Activated T-cell treated with anti-CD3 and anti-CD28 coated beads for 1 hour (primary cell): Measurements from ENCODE around the gene DPY19L3.
"Not testable (repeated sequence)": the region's sequence is repeated elsewhere in the genome, so short reads cannot be mapped to it uniquely, and the experiment has no call there.

Experiments used
- DNase-seq: peaks from one replicate; pipeline ENCODE4 v3.0.0-alpha.2; 2020; ENCODE audit warnings: low read depth

DPY19L3 gene

DNA sequence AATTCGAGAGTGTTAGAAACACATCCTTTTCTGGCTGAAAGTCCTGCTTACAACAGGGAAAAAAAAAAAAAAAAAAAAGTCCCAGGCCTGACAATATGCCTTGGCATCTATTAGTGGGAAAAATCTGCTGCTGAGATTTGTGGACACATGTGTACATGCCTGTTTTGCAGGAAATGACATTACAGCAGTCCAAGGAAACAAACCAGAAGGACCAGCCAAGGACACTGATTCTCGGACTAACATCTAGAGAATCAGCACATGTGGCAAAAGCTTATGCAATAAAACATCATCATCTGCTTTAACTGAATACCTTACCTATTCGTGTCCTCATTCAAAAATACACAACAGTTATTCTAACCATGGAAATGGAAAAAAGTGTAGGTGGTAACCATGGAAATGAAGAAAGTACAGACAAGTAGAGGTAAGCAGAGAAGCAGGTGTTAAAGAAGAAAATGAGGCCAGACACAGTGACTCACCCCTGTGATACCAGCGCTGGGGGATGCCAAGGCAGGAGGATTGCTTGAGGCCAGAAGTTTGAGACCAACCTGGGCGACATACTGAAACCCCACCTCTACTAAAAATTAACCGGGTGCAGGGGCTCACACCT lies 9.4 kb upstream of the DPY19L3 start:
- DNase-seq, result no peak

DNA sequence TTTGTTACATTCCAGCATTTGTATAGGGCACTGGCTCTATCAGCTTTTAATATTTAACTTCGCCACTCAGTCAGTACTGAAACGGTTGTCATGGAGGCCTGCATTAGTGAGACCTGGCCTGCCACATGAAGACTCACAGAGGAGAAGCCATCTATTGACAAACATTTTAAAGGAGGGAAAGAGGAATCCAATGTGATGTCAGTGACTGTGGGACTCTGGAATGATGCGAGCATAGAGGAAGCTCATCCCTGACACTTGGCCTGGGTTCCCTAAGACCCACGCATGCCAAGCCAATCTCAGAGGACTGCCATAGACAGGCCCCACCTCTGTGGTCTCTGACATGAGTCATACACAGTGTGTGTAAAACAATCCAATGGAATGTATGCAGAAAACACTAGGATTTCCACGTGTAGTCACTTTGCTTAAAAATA lies 7.9 kb upstream of the DPY19L3 start:
- no peak for DNase-seq

DNA sequence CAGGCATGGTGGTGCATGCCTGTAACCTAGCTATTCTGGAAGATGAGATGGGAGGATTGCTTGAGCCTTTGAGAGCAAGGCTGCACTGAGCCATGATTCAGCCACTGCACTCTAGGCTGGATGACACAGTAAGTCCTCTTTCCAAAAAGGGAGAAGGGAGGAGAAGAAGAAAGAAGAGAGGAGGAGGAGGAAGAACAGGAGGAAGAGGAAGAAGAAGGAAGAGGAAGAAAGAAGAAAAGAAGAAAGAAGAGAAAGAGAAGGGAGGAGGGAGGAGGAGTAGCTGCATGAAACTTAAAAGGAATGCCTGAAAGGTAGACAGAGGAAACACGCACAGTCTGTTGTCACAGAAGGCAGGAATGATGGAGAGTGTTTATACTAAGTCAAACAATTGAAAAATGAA lies 3.6 kb upstream of the DPY19L3 start:
- no peak for DNase-seq

DNA sequence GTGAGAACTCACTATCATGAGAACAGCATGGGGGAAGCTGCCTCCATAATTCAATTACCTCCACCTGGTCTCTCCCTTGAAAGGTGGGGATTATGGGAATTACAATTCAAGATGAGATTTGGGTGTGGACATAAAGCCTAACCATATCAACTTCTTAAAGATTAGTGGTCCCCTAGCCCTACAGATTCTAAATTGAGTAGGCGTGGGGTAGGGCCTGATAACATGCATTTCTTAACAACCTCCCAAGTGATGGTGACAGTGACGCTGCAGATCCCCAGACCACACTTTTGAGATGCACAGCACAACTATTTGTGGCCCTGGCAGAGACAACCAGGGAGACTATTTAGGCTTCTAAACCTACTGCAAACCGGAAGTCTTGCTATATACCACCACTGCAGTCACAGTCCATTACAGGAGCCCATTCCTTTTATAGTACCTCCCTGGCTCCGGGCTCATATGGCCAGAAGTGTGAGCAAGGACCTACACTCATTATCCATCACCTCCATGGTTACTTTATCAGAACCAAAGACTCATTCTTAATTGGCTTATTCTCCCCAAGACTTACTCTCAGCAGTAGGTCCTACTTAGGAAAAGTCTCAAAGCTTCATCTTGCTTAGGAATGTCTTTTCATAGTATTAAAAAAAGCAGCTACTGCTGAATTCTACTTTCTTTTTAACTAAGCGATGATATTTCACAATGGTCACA lies 2.1 kb upstream of the DPY19L3 start:
- no peak for DNase-seq

DNA sequence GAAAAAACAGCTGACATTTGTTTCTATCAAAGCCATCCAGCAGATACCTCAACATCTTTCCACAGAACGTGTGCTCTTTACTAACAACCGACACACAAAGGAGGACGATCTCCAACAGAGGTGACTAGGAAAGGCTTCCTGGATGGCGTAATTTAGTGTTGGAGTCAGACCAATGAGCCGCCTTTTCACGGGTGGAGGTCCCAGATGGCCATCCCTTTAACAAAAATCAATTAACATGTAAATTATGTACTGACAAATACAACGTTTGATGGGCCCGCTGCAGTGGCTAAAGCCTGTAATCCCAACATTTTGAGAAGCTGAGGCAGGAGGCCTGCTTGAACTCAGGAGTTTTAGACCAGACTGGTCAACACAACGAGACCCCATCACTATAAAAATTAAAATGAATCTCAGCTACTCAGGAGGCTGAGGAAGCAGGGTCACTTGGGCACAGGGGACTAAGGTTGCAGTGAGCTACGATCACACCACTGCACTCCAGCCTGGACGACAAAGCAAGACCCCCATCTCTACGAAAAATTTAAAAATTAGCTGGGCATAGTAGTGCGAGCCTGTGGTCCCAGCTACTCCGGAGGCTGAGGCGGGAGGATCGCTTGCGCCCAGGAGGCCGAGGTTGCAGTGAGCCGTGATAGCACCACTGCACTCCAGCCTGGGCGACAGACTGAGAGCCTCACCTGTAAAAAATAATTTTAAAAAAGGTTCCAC lies 1.2 kb upstream of the DPY19L3 start:
- no peak for DNase-seq

DNA sequence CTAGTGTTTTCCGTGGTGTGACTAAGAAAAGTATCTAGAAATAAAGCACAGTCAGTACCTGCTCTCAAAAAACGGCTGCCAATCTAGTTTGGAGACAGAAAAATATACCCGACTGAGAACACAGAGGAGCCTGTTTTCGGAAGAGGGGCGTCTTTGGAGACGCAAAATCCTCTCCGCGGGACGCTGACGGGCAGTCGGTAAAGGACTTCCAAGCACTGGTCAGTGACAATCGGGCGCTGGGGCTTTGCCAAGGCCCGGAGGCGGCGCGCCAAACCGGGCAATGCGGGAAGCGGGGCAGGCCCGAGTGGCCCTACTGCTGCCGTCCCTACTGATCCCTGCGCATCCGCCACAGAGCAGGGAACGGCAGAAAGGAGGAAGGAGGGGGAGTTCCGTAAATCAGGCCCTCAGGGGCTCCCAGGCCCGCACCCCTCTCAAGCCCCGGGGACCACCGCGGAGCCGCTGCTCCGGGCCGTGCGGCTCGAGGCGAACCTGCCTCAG lies 588 bp upstream of the DPY19L3 start:
- peak; percentile 14 for DNase-seq

DNA sequence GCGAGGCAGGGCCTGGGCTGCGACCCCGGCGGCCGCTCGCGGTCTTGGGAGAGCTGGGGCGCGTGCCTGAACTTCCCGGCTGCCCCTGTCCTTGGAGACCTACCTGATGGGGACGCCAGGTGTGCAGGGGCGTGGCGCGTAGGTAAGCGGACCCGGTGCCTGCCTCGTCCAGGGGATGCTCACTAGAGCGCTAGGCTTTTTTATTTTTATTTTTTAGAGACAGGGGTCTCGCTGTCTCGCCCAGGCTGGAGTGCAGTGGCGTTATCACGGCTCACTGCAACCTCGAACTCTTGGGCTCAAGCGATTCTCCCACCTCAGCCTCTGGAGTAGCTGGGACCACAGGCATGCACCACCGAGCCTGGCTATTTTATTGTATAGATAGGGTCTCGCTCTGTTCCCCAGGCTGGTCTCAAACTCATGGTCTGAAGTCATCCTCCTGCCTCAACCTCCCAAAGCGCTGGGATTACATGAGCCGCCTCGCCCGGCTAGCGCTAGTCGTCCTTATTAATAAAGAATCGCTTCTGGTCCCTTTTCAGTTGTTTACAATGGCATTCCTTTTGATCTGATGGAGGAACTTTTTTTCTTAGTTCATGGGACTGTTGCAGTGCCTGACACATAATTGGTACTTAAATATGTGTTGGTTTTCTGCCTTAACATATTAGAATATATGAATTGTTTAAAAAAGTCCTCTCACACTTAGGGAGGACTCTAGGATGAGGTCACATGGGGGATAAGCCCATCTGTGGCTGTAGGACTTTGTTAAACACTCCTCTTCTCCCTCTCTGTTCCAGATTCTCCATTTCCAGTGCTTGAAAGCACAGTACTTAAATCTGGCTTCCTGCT lies 812 bp downstream of the DPY19L3 start:
- DNase-seq, result no peak

DNA sequence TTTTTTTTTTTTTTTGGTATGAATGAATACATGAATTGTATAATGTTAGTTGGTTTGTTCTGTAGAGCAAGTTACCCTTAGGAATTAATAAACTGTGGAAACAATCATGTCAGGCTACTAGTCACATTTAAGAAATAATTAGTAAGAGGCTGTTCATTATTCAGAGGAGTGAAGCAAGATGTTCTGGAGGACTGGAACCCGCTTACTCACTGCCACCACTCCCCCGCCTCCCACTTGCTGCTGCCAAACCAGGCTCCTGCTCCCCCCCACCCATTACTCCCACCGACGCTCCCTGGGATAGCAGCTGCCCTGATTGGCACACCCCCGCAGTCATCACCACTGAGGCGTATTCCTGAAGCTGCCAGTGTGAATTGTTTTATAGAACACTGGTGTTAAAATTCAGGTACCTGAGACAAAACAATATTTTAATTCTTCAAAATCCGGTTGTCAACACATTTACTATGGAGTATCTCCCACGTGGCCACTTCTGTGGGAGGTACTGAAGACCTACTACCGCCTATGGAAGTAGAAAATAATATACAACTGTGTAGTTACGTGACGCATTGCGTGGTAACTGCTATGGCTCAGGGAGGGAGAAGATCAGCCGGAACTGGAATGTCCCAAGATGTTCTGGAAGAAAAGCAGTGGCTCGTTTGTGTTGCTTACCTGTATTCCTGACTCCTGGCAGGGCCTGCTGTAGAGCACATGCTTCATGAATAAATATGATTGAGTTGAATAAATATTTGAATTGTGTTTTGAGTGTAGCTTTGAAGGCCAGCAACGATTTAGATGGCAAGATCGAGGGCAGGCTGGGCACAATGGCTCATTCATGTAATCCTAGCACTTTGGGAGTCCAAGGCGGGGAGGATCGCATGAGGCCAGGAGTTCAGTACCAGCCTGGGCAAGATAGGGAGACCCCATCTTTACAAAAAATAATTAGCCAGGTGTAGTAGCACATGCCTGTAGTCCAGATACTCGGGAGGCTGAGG lies 1.7 kb downstream of the DPY19L3 start:
- DNase-seq, result no peak

DNA sequence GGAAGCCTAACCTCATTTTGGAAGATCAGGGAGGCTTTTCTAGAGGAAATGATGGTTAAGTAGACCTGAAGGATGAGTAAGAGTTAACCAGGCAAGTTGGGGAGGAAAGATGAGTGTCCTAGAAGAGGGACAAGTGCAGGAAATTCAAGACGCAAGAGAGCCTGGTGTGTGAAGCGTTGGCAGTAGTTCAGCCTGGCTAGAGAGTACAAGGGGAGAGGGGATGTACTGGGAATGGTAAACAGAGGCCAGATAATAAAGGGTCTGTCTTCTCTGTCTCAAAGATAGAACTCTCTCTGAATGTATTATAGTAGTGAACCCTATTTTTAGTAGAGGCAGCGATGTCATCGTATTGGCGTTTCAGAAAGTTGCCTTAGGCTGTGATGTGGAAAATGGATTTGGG lies 9.7 kb downstream of the DPY19L3 start:
- no peak for DNase-seq

DNA sequence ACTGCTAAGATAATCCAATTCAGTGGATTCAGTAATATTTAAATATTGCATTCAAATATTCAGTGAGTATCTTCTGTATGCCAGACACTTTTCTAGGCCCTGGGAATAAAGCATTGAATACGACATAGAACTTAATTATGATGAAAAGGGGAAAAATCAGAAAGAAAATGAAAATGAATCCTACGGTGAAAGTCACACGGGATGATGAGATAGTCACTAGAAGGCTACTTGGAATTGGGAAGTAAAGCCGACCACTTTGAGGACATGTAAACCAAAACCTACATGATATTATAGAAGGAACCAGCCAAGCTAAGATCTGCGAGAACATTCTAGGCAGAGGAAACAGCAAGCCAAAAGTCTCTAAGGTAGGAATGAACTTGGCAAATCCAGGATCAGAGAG lies 10.1 kb downstream of the DPY19L3 start:
- no peak for DNase-seq

DNA sequence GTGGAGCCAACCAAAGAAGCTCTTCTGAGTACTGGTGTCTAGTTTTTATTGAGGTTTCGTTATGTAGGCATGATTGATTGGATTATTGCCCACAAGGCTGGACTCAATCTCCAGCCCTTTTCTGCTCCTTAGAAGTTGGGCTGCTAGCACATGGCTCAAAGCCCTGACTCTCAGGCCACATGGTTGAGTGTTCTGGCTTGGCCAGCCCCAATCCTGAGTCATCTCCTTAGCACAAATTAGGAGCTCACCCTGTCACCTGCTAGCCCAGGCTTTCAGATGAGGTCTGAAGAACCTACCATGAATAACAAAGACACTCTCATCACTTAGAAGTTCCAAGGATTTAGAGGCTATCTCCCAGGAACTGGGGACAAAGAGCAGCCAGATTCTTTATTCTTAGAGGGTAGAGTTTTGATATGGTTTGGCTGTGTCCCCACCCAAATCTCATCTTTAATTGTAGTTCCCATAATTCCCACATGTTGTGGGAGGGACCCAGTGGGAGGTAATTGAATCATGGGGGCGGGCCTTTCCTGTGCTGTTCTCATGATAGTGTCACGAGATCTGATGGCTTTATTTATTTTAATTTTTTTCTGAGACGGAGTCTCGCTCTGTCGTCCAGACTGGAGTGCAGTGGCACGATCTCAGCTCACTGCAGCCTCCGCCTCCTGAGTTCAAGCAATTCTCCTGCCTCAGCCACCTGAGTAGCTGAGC lies 11.3 kb downstream of the DPY19L3 start:
- no peak for DNase-seq

DNA sequence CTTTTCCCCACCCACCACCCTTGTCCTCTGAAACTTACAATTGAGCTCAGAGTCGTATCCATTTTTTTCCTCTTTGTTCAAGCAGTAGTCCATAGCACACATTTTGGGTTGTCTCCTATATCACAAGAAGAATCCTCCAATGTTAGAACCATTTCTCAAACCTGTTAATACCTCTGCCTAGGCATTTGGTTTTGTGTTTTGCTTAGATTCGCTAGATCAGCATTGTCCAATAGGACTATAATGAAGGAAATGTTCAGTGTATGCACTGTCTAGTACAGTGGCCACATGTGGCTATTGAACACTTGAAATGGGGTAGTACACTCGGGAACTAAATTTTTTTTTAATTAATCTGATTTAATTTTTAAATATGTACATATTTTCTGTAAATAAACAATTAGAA lies 12.6 kb downstream of the DPY19L3 start:
- DNase-seq, result no peak

DNA sequence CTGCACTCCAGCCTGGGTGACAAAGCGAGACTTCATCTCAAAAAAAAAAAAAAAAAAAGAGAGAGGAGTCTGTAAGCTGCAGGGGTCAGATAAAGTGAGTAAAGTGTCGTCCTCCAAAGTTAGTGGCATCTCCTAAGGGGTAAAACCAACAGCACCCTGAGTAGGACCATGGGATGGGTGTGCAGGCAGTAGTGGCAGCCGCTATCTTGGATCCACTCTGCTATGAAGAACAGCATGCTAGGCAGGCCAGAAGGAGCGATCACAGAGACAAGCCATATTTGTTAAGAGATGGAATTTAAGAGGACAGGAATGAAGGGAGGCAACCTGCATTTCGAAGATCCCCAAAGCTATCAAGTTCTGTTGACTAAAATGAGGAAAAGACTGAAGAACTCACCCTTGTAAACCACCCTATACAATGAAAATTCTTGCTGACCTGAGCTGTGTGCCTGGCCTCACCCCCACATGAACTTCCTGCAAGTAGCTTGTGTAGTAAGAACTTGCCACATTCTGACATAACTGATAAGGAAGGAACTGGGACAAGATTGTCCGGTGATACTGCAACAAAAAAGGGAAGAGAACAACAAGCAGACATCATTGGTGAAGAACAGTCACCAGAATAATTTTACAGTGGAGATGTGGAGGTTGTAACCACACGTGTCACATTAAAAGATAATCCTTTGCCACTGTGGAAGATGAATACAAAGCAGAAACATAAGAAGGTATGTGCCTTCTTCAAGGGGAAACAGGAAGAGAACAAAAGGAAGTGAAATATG lies 16.2 kb downstream of the DPY19L3 start:
- DNase-seq, result no peak

DNA sequence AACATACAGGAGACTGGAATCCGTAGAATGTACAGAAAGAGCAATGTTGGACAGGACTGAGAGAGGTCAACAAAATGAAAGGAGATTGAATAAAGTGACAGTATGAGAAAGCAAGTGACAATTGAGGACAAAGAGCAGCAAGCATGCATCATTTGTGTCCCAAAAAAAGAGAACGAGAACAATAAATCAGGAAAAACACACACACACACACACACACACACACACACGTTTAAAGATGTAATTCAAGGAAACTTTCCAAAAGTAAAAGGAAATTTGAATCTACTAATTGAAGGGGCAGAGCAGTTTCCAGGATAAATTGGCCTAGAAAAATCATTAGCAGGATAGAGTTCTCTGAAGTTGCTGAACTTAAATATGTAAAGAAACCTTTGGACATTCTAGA lies 16.9 kb downstream of the DPY19L3 start:
- DNase-seq, result no peak

DNA sequence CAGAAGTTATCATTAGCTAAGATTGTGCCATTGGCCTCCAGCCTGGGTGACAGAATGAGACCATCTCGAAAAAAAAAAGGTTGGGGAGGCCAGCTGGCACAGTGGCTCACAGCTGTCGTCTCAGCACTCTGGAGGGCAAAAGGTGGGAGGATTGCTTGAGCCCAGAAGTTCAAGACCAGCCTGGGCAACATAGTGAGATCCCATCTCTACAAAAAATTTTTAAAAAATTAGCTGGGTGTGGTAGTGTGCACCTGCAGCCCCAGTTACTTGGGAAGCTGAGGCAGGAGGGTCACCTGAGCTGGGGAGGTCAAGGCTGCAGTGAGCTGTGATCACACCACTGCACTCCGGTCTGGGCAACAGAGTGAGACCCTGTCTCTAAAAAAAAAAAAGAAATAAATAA lies 18.4 kb downstream of the DPY19L3 start:
- not testable (repeated sequence) for DNase-seq

DNA sequence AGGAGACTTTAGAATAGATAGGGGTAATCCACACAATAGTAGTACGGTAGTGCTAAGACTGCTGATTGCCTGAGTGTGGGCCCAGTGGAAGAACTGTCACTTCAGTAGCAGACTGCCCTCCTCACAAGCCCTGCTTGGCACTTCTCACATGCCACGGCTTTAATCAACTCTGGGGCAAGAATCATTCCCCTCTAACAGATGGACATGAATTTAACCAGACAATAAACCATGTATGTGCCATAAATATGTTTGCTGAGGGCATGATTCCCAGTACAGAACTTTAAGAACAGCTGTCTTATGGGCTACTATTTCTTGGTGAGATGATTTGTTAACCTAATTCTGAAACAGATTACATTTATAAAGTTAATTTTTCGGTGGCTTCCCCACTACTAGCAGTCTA lies 22.0 kb downstream of the DPY19L3 start:
- DNase-seq, result no peak

DNA sequence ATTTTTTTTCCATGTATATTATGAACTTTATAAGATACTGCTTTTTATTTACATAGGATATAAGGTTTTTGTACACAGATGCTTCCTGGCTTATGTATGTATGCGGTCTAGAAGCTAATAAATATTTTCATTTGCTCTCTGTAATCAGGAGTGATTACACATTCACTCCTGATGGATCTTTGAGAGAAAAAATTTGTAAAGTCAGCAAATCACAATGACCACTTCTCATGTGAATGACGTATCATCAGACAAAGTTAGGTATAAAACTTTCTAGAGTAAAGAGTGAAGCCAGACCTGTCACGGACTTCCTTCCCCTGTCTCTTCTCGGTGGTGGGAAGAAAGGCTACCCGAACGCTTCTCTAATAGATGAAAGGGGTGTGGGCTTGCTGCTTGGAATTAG lies 31.1 kb downstream of the DPY19L3 start:
- no peak for DNase-seq

DNA sequence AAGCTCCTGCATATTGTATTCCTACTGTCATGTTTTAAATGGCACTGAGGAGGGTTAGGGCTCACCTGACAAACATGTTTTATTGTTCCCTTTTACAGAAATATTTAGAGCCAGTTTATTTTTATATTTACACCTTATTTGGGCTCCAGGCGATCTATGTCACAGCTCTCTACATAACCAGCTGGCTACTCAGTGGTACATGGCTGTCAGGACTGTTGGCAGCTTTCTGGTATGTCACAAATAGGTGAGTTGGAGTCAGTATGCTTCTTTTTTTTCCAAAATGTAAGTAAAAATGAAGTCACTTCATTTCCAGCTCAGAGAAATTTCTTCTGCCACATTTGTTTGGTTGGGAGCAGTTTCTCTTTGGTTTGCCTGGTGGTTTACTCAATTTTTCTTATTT lies 31.5 kb downstream of the DPY19L3 start:
- no peak for DNase-seq

DNA sequence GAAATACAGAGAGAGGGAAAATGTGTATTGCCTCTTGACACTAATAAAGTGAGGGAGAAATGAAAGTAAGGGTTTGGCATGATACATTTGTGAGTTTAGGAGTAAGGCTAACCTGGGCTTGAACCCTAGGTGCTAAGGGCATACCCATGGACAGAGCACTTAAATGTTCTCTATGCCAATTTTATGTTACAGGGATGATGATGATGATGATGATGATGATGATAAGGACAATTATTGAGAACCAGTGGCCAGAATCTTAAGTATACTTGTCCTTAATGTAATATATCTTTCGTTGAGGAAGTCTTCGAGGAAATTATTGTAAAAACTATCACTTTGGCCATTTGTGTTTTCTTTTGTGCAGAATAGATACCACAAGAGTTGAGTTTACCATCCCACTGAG lies 33.2 kb downstream of the DPY19L3 start:
- no peak for DNase-seq

DNA sequence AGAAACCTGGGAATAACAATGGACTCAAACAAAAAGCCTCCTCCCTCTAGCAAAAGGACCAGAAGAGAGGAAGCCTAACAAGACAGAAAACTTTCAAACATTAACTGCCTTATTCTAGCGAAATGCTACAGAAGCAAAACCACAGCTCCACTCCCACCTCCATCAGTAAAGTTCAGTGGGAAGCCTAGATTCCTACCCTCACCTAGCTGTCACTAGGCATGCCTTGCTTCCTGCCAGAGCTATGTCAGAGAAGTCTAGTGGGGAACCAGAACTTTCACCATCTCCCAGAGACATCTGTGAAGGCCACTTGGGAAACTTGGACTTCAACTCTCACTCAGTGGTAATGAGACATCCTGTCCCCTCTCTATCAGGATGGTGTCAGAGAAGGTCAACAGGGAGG lies 37.1 kb downstream of the DPY19L3 start:
- no peak for DNase-seq
